ENCODE data around the gene TEDDM1. TPM values are rescaled to one million over a fixed set of nuclear protein-coding genes. Genes with fewer than 3 reads are reported as not detected.

Gene TEDDM1
- total RNA-seq, 1 donor from 2014 or later, result not detected

DNA sequence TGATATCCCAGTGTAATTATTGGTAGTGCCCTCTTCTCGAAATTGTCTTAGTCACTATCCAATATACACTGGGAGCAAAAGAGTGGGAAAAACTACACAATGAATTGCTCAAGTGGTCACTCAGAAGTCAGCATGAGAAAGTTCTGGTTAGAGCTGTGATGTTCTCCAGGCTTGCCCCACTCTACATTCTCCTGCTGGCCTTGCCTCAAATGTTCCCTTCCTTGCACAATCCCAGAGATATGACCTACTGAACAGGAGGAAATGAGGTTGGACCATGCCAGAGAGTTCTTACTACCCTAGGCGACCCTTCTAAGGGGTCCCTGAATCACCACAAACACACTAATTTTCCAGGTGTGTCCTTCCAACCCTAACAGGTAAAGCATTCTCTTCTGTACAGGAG is 49.6 kb downstream of the TEDDM1 start:
- DNase-seq (ENCODE audit: extremely low spot score, unreplicated experiment), result no peak
- H3K36me3 Mint-ChIP-seq (ENCODE audit: unreplicated experiment), result no peaks in the 10 kb centered on the region
- TF ChIP-seq, protein P1, sequence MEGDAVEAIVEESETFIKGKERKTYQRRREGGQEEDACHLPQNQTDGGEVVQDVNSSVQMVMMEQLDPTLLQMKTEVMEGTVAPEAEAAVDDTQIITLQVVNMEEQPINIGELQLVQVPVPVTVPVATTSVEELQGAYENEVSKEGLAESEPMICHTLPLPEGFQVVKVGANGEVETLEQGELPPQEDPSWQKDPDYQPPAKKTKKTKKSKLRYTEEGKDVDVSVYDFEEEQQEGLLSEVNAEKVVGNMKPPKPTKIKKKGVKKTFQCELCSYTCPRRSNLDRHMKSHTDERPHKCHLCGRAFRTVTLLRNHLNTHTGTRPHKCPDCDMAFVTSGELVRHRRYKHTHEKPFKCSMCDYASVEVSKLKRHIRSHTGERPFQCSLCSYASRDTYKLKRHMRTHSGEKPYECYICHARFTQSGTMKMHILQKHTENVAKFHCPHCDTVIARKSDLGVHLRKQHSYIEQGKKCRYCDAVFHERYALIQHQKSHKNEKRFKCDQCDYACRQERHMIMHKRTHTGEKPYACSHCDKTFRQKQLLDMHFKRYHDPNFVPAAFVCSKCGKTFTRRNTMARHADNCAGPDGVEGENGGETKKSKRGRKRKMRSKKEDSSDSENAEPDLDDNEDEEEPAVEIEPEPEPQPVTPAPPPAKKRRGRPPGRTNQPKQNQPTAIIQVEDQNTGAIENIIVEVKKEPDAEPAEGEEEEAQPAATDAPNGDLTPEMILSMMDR (IDR thresholded peaks at IDR 0.05), result no peak
- peaks cover 8% of the 10 kb centered on the region for H3K4me1 Mint-ChIP-seq (ENCODE audit: unreplicated experiment)
- peaks cover 7% of the 10 kb centered on the region for H3K27me3 Mint-ChIP-seq (ENCODE audit: unreplicated experiment)
- H3K4me3 Mint-ChIP-seq (ENCODE audit: unreplicated experiment), result no peak overlapping the region
- H3K9me3 Mint-ChIP-seq (ENCODE audit: unreplicated experiment), result no peaks in the 10 kb centered on the region
- no peak overlapping the region for H3K27ac Mint-ChIP-seq (ENCODE audit: unreplicated experiment)

DNA sequence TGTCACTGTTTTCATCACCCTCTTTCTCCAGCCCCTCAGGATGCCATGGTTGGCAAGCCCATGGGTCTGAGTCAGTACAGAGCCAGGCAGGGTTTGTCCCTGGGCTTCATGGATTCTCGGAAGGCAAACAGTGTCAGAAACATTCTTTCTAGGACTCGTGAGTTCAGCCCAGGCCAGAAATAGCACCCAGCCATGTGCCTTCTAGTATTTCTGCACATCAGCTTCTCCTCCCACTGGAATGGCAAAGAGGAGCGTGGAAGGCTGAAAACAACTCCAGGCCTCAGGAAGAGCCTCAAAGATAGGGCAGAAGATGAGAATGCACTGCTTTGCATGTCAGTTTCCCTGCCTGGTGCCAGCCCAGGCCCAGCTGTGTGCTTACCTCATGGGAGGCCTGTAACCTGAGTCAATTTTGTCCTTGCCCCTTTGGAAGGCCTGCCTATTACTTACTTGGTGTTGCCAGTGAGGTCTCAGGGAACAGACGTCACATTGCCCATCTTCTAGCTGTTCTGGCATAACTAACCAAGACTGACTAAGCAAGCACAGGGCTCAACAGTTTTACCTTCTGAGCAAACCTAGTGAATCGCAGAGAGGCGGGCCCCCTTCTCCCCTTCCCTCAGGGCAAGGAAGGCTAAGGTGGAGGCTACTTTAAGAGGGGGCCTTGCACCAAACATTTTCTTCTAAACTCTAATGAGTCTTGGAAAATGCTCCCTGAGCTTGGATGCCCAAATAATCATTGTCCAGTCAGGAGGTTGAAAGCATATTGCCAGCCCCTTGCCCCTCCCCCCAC is 51.3 kb downstream of the TEDDM1 start:
- peaks cover 2% of the 10 kb centered on the region for H3K27me3 Mint-ChIP-seq (ENCODE audit: unreplicated experiment)
- no peak for DNase-seq (ENCODE audit: extremely low spot score, unreplicated experiment)
- TF ChIP-seq, protein P1 (IDR thresholded peaks at IDR 0.05), result no peak
- peak overlapping the region; percentile 80 for H3K27ac Mint-ChIP-seq (ENCODE audit: unreplicated experiment)
- no peak overlapping the region for H3K4me3 Mint-ChIP-seq (ENCODE audit: unreplicated experiment)
- peaks cover 8% of the 10 kb centered on the region for H3K4me1 Mint-ChIP-seq (ENCODE audit: unreplicated experiment)
- H3K36me3 Mint-ChIP-seq (ENCODE audit: unreplicated experiment), result no peaks in the 10 kb centered on the region
- H3K9me3 Mint-ChIP-seq (ENCODE audit: unreplicated experiment), result no peaks in the 10 kb centered on the region

Other genes with a start within 250 kb of the TEDDM1 start
- 253 and 267 TPM in 2 replicates for gene GLUL, start 8.9 kb downstream of the TEDDM1 start, total RNA-seq
- not detected in 2 replicates for gene RGSL1, start 49.5 kb upstream of the TEDDM1 start, total RNA-seq
- 4.2 and 4.5 TPM in 2 replicates for gene RNASEL, start 188.6 kb upstream of the TEDDM1 start, total RNA-seq
- gene RGS16, start 203.7 kb upstream of the TEDDM1 start, total RNA-seq, result 0.48 and 1.1 TPM in 2 replicates

Data from osteocyte (in vitro differentiated cells).